RWPE1 (cell line): Measurements from ENCODE around the gene DDX18.

ENCODE experiments used
- CTCF ChIA-PET: fragments of 350-600 bp; sonication (Branson Sonifier 250); formaldehyde crosslinking; extraction: SDS; loops from one replicate; lab custom pipeline; 2021; lab: Yijun Ruan, JAX
- POLR2A ChIA-PET: fragments of 400-600 bp; formaldehyde crosslinking; extraction: SDS; loops from one replicate; lab custom pipeline; 2020; ENCODE audit warnings: antibody characterized with exemption; ENCODE audit not compliant: low non-redundant PET; lab: Yijun Ruan, JAX
- DNase-seq: peaks from one replicate; pipeline ENCODE4 v3.0.0; 2012; ENCODE audit warnings: low spot score
- H3K27ac ChIP-seq: fragments of 450-650 bp; 2 replicates; pipeline ENCODE4 v1.5.1; 2017
- TF ChIP-seq, protein P1 (sequence below): fragments of 450-650 bp; conservative IDR thresholded peaks from 2 replicates; pipeline ENCODE4 v1.5.1; 2017; ENCODE audit warnings: low read depth, mild to moderate bottlenecking

DDX18 gene

DNA sequence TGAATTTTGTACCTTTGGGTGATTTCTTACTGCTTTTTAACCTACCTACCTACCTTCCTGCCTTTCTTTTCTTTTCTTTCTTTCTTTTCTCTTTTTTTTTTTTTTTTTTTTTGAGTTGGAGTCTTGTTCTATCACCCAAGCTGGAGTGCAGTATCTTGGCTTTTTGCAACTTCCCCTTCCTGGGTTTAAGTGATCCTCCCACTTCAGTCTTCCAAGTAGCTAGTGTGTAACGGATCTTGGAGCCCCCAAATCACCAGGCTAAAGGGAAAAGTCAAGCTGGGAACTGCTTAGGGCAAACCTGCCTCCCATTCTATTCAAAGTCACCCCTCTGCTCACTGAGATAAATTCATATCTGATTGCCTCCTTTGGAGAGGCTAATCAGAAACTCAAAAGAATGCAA is 61.3 kb downstream of the DDX18 start:
- H3K27ac ChIP-seq, result no peak overlapping the region
- no peak for DNase-seq
- CTCF ChIA-PET, result no interaction called here
- POLR2A ChIA-PET, result no interaction called here
- TF ChIP-seq, protein P1, sequence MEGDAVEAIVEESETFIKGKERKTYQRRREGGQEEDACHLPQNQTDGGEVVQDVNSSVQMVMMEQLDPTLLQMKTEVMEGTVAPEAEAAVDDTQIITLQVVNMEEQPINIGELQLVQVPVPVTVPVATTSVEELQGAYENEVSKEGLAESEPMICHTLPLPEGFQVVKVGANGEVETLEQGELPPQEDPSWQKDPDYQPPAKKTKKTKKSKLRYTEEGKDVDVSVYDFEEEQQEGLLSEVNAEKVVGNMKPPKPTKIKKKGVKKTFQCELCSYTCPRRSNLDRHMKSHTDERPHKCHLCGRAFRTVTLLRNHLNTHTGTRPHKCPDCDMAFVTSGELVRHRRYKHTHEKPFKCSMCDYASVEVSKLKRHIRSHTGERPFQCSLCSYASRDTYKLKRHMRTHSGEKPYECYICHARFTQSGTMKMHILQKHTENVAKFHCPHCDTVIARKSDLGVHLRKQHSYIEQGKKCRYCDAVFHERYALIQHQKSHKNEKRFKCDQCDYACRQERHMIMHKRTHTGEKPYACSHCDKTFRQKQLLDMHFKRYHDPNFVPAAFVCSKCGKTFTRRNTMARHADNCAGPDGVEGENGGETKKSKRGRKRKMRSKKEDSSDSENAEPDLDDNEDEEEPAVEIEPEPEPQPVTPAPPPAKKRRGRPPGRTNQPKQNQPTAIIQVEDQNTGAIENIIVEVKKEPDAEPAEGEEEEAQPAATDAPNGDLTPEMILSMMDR, result no peak

DNA sequence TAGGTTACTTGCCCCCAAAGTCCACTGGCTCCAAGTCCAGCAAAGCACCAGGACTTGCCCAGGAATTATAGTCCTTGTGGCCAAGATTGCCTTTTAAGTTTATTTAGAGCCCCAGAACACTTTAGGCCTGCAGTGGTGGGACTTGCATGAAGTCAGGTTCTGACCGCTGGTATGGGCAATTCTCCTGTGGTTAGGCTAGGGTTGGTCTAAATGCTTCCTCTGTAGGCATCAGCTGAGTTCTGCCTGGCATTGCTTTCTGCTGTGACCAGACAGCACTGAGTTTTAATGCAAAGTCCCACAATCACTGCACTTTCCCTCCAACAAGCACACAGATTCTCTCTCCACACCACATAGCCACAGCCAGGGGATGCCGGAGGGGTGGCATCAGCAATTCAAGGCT is 64.5 kb downstream of the DDX18 start:
- TF ChIP-seq, protein P1, result no peak
- no peak overlapping the region for H3K27ac ChIP-seq
- DNase-seq, result no peak
- POLR2A ChIA-PET, result no interaction called here
- CTCF ChIA-PET, result no interaction called here
